Neural crest cell (in vitro differentiated cells): ENCODE results near the gene DTNBP1. TPM values are rescaled to one million over a fixed set of nuclear protein-coding genes. Genes with fewer than 3 reads are reported as not detected.

Source experiments
- DNase-seq: peaks from one replicate; pipeline ENCODE4 v3.0.0; 2021; ENCODE audit warnings: low read depth, mixed read lengths, low spot score
- H3K27ac Mint-ChIP-seq: one replicate; pipeline ENCODE4 v1.8.0; 2021; ENCODE audit warnings: mild to moderate bottlenecking, mixed read lengths; ENCODE audit not compliant: unreplicated experiment
- H3K27me3 Mint-ChIP-seq: 2 replicates; pipeline ENCODE4 v1.8.0; 2021; ENCODE audit warnings: low read depth, mild to moderate bottlenecking, mixed read lengths
- H3K36me3 Mint-ChIP-seq: 2 replicates; pipeline ENCODE4 v1.8.0; 2021; ENCODE audit warnings: low read depth, mild to moderate bottlenecking, mixed read lengths
- H3K4me1 Mint-ChIP-seq: 2 replicates; pipeline ENCODE4 v1.8.0; 2021; ENCODE audit warnings: mixed read lengths
- H3K4me3 Mint-ChIP-seq: one replicate; pipeline ENCODE4 v1.8.0; 2021; ENCODE audit warnings: mild to moderate bottlenecking, mixed read lengths
- H3K9me3 Mint-ChIP-seq: 2 replicates; pipeline ENCODE4 v1.8.0; 2021; ENCODE audit warnings: mixed read lengths
- total RNA-seq: library from RNA; stranded (reverse); gene quantifications from 2 replicates; pipeline ENCODE4 v1.2.1, GENCODE V29; 2021
- TF ChIP-seq, protein P1 (sequence below): fragments of 200-600 bp; sonication (generic); conservative IDR thresholded peaks from 2 replicates; pipeline ENCODE4 v1.5.0; 2021; ENCODE audit warnings: antibody characterized with exemption, mild to moderate bottlenecking

DTNBP1 gene
- total RNA-seq, 1 donor from 2014 or later: 13.5 TPM

DNA sequence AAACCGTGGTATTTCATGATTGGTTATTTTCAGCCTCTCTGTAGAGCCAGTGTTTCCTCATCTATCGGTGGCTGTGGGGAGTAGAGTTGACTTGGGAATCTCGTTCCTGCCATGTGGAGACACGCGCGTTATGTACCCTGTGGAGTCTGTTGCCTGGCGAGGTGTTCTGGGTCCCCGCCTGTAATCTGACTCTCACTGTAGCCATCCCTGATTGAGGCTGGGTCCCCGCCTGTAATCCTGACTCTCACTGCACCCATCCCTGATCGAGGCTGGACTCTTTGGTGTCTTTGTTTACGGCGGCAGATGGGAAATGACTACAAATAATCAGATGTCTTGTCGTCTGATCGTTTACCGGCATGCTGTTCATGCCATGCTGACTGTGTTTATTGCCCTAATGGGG, 153.9 kb downstream of the DTNBP1 start:
- Mint-ChIP-seq H3K27me3 (no peaks in the 10 kb centered on the region), H3K4me1 (peaks cover 10% of the 10 kb centered on the region), H3K27ac (peak overlapping the region; percentile 24), H3K9me3 (no peaks in the 10 kb centered on the region), H3K4me3 (peak overlapping the region; percentile 23), H3K36me3 (peaks cover 20% of the 10 kb centered on the region)
- TF ChIP-seq, protein P1, sequence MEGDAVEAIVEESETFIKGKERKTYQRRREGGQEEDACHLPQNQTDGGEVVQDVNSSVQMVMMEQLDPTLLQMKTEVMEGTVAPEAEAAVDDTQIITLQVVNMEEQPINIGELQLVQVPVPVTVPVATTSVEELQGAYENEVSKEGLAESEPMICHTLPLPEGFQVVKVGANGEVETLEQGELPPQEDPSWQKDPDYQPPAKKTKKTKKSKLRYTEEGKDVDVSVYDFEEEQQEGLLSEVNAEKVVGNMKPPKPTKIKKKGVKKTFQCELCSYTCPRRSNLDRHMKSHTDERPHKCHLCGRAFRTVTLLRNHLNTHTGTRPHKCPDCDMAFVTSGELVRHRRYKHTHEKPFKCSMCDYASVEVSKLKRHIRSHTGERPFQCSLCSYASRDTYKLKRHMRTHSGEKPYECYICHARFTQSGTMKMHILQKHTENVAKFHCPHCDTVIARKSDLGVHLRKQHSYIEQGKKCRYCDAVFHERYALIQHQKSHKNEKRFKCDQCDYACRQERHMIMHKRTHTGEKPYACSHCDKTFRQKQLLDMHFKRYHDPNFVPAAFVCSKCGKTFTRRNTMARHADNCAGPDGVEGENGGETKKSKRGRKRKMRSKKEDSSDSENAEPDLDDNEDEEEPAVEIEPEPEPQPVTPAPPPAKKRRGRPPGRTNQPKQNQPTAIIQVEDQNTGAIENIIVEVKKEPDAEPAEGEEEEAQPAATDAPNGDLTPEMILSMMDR: no peak
- no peak for DNase-seq

DNA sequence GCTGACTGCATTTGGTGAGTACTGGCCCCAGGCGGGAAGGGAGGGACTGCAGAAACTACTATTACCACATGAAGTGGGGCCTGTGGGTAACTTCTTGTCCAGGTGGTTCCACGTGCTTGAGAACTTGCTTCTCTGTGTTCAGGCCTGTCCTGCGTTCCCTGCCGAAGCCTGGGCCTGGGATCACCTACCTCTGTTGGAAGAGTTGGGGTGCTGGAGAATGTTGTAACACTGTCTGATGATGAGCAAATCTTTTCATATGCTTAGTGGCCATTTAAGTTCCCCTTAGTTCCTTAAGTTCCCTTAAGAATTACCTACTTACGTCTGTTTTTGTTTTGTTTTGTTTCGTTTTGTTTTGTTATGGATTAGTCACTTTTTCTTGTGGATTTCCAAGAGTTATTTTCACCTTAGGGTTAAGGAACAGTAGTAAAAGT, 154.4 kb downstream of the DTNBP1 start:
- Mint-ChIP-seq H3K4me1 (peaks cover 12% of the 10 kb centered on the region), H3K27me3 (no peaks in the 10 kb centered on the region), H3K36me3 (peaks cover 20% of the 10 kb centered on the region), H3K9me3 (no peaks in the 10 kb centered on the region), H3K4me3 (peak overlapping the region; percentile 23), H3K27ac (peak overlapping the region; percentile 24)
- DNase-seq: no peak
- TF ChIP-seq, protein P1: no peak

DNA sequence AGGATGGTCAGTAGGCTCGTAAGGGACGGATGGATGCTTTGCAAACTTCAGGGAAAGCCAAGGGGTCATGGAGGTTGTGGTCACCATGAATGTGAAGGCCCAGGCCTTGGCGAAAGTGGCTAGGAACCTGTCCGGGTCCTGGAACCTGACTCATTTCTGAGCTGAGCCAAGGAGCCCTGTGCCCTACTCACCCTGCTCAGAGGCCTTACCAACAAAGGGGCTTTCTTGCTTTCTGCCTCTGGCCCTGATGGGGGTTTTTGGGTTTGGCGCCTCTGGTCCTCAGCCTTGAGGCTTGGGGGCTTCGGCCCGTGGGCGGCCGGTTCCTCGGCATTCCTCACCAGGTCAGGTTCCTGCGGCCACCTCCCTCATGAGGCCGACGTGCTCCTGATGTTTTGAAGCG, 155.1 kb downstream of the DTNBP1 start:
- Mint-ChIP-seq H3K27ac (no peak overlapping the region), H3K9me3 (no peaks in the 10 kb centered on the region), H3K4me1 (peaks cover 13% of the 10 kb centered on the region), H3K36me3 (peaks cover 20% of the 10 kb centered on the region), H3K27me3 (no peaks in the 10 kb centered on the region), H3K4me3 (no peak overlapping the region)
- no peak for DNase-seq
- TF ChIP-seq, protein P1: no peak

DNA sequence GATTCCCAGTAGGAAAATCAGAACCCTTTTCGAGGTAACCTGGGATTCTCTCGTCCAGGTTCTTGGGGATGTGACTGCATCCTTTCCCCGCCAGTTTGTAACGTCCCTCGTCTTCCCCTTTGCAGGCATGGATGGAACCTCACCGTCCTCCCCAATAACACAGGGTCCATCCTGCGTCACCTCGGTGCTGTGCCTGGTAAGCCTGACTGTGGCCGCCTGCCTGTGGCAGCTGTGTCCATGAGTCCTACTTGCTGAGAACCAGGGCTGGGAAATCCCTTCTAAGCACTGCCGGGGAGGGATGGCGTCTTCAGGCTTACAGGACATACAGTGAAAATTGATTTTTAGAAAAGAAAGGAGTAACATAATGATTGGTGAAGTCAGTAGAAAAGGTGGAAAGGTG, 155.6 kb downstream of the DTNBP1 start:
- no peak for DNase-seq
- Mint-ChIP-seq H3K27ac (peak overlapping the region; percentile 43), H3K36me3 (peaks cover 17% of the 10 kb centered on the region), H3K4me3 (no peak overlapping the region), H3K27me3 (no peaks in the 10 kb centered on the region), H3K4me1 (peaks cover 11% of the 10 kb centered on the region), H3K9me3 (no peaks in the 10 kb centered on the region)
- TF ChIP-seq, protein P1: no peak

DNA sequence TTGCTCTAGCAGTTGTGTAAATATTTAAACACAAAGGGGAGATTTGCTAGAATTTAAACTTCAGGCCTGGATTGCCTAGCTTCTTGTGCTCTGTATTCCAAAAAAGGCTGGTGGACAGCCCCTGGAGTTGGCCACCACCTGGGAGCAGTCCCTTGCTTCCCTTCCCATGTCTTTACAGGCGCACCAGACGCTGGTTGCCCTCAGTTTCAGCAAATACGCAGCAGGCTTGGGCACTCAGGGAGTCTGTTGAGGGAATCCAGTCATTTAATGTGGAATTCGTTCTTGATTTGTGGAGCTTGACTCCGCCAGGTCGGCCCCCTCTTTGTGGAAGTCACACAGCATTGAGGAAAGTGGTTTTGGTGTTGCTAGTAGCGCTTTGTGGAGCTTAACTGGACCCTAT, 156.8 kb downstream of the DTNBP1 start:
- Mint-ChIP-seq H3K36me3 (peaks cover 18% of the 10 kb centered on the region), H3K27ac (no peak overlapping the region), H3K4me1 (peaks cover 8% of the 10 kb centered on the region), H3K27me3 (no peaks in the 10 kb centered on the region), H3K9me3 (no peaks in the 10 kb centered on the region), H3K4me3 (no peak overlapping the region)
- TF ChIP-seq, protein P1: no peak
- no peak for DNase-seq
